PFSK-1 (cell line): ENCODE results near the gene PFDN1.

ENCODE experiments used
- POLR2AphosphoS5 ChIP-seq: IDR thresholded peaks from 2 replicates; pipeline ENCODE4 v1.6.1; 2012; ENCODE audit warnings: low read depth, mild to moderate bottlenecking, control low read depth, low read length, moderate library complexity
- SIN3A ChIP-seq: IDR thresholded peaks from 2 replicates; pipeline ENCODE4 v1.6.1; 2012; ENCODE audit warnings: mild to moderate bottlenecking, low read length, moderate library complexity, borderline replicate concordance; ENCODE audit not compliant: insufficient read depth
- TAF1 ChIP-seq: IDR thresholded peaks from 2 replicates; pipeline ENCODE4 v1.6.1; 2012; ENCODE audit warnings: low read length, control low read depth, borderline replicate concordance; ENCODE audit not compliant: insufficient read depth
- TF ChIP-seq, protein P1 (sequence below), 2 experiments: IDR thresholded peaks; 2 replicates each; pipeline versions ENCODE4 v1.6.1 to v1.8.0; 2011 to 2012; ENCODE audit warnings: low read depth in 2 of 2, low read length in 2 of 2, control low read depth in 1 of 2, inconsistent platforms in 1 of 2, mild to moderate bottlenecking in 1 of 2, moderate library complexity in 1 of 2; ENCODE audit not compliant: insufficient read depth in 1 of 2

DNA sequence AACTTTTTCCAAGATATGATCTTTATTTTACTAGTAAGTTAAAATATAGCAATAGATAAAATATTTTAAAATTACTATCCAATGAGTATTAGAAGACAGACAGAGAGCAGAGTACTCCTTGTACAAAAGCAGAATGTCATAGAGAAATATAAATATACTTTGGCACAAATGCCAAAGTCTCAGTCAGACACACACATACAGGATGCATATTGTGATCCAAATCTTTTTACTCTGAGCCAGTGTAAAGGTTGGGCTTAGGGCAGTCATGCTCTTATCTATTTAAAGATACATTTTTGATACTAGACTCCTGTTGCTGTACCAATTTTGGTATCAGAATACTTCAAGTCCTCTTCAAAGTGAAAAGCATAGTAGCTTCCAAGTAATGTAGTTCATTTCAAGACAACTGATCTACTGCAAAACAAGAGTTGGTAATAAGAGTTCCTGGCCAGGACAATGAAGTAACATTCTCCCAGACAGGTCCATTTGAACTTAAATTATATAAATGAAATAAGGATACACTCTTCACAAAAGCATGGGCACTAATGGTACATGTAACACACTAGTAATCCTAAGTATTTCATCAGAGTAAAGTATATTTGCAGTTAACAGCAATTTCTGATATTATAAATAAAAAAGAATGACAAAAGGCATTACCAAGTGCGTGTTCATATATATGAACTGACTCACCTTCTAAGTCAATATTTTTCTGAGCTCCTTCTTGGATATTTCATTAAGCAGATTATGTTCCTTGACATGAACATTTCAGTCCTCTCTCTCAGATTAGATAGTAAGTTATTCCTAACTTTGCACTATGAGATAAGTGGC is 10.5 kb downstream of the PFDN1 start:
- TF ChIP-seq, protein P1, sequence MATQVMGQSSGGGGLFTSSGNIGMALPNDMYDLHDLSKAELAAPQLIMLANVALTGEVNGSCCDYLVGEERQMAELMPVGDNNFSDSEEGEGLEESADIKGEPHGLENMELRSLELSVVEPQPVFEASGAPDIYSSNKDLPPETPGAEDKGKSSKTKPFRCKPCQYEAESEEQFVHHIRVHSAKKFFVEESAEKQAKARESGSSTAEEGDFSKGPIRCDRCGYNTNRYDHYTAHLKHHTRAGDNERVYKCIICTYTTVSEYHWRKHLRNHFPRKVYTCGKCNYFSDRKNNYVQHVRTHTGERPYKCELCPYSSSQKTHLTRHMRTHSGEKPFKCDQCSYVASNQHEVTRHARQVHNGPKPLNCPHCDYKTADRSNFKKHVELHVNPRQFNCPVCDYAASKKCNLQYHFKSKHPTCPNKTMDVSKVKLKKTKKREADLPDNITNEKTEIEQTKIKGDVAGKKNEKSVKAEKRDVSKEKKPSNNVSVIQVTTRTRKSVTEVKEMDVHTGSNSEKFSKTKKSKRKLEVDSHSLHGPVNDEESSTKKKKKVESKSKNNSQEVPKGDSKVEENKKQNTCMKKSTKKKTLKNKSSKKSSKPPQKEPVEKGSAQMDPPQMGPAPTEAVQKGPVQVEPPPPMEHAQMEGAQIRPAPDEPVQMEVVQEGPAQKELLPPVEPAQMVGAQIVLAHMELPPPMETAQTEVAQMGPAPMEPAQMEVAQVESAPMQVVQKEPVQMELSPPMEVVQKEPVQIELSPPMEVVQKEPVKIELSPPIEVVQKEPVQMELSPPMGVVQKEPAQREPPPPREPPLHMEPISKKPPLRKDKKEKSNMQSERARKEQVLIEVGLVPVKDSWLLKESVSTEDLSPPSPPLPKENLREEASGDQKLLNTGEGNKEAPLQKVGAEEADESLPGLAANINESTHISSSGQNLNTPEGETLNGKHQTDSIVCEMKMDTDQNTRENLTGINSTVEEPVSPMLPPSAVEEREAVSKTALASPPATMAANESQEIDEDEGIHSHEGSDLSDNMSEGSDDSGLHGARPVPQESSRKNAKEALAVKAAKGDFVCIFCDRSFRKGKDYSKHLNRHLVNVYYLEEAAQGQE (IDR thresholded peaks at IDR 0.05; ENCODE audit: insufficient read depth in 1 of 2, low read depth in 2 of 2, low read length in 2 of 2): no peak
- TF ChIP-seq SIN3A (no peak), POLR2AphosphoS5 (no peak), TAF1 (no peak)
